Astrocyte (in vitro differentiated cells and primary cell): ENCODE data around the gene TMPRSS3. TPM values are rescaled to one million over a fixed set of nuclear protein-coding genes. Genes with fewer than 3 reads are reported as not detected.

Experiments used
- DNase-seq: peaks from one replicate; pipeline ENCODE4 v3.0.0-alpha.2; 2010; ENCODE audit warnings: low read depth
- FAIRE-seq: peaks from 2 replicates; lab custom pipeline; 2011; peaks lifted over from hg19 to GRCh38; lab: Jason Lieb, UNC
- H2AFZ ChIP-seq: 2 replicates; pipeline ENCODE4 v1.6.0; 2012; ENCODE audit warnings: low read depth, low read length, inconsistent platforms
- H3K27ac ChIP-seq: 2 replicates; pipeline ENCODE4 v1.5.1; 2011; ENCODE audit warnings: low read depth, low read length, inconsistent platforms
- H3K27me3 ChIP-seq: 2 replicates; pipeline ENCODE4 v1.6.0; 2011; ENCODE audit warnings: low read length, inconsistent platforms; ENCODE audit not compliant: insufficient read depth
- H3K36me3 ChIP-seq: 2 replicates; pipeline ENCODE4 v1.5.1; 2011; ENCODE audit warnings: low read length, inconsistent platforms; ENCODE audit not compliant: insufficient read depth
- H3K4me1 ChIP-seq: 2 replicates; pipeline ENCODE4 v1.5.1; 2011; ENCODE audit warnings: low read length, inconsistent platforms; ENCODE audit not compliant: insufficient read depth
- H3K4me2 ChIP-seq: 2 replicates; pipeline ENCODE4 v1.6.0; 2012; ENCODE audit warnings: low read length, inconsistent platforms
- H3K4me3 ChIP-seq: 2 replicates; pipeline ENCODE4 v1.5.1; 2011; ENCODE audit warnings: low read depth, mild to moderate bottlenecking, low read length, inconsistent platforms; ENCODE audit not compliant: insufficient read depth
- H3K79me2 ChIP-seq: 2 replicates; pipeline ENCODE4 v1.6.0; 2012; ENCODE audit warnings: mild to moderate bottlenecking, low read length, inconsistent platforms; ENCODE audit not compliant: insufficient read depth
- H3K9ac ChIP-seq: 2 replicates; pipeline ENCODE4 v1.6.0; 2012; ENCODE audit warnings: mild to moderate bottlenecking, low read length, inconsistent platforms
- H3K9me3 ChIP-seq: 2 replicates; pipeline ENCODE4 v1.5.1; 2012; ENCODE audit warnings: low read depth, mild to moderate bottlenecking, low read length, inconsistent platforms; ENCODE audit not compliant: insufficient read depth
- H4K20me1 ChIP-seq: 2 replicates; pipeline ENCODE4 v1.6.0; 2012; ENCODE audit warnings: low read length, inconsistent platforms; ENCODE audit not compliant: insufficient read depth
- H3K27ac Mint-ChIP-seq: one replicate; pipeline ENCODE4 v1.8.0; 2021; ENCODE audit warnings: mild to moderate bottlenecking, mixed read lengths; ENCODE audit not compliant: unreplicated experiment
- H3K27me3 Mint-ChIP-seq: one replicate; pipeline ENCODE4 v1.8.0; 2021; ENCODE audit warnings: low read depth, mixed read lengths; ENCODE audit not compliant: unreplicated experiment
- H3K36me3 Mint-ChIP-seq: one replicate; pipeline ENCODE4 v1.8.0; 2021; ENCODE audit warnings: low read depth, mixed read lengths; ENCODE audit not compliant: unreplicated experiment
- H3K4me1 Mint-ChIP-seq: one replicate; pipeline ENCODE4 v1.8.0; 2021; ENCODE audit warnings: low read depth, mixed read lengths; ENCODE audit not compliant: unreplicated experiment
- H3K4me3 Mint-ChIP-seq: one replicate; pipeline ENCODE4 v1.8.0; 2021; ENCODE audit warnings: mild to moderate bottlenecking, moderate library complexity, mixed read lengths; ENCODE audit not compliant: unreplicated experiment
- H3K9me3 Mint-ChIP-seq: one replicate; pipeline ENCODE4 v1.8.0; 2021; ENCODE audit warnings: mild to moderate bottlenecking, mixed read lengths; ENCODE audit not compliant: unreplicated experiment
- CTCF ChIP-seq: IDR thresholded peaks from 2 replicates; pipeline ENCODE4 v1.5.1; 2011; ENCODE audit warnings: low read depth, mild to moderate bottlenecking, inconsistent platforms, low read length, moderate library complexity; ENCODE audit not compliant: insufficient read depth
- EZH2 ChIP-seq: IDR thresholded peaks from 2 replicates; pipeline ENCODE4 v1.6.1; 2012; ENCODE audit warnings: mild to moderate bottlenecking, low read length, inconsistent platforms; ENCODE audit not compliant: insufficient read depth
- total RNA-seq: library from RNA; stranded (reverse); gene quantifications from 2 replicates; pipeline ENCODE4 v1.2.1, GENCODE V29; 2021

The TMPRSS3 gene
- total RNA-seq, 1 donor from 2014 or later: not detected

DNA sequence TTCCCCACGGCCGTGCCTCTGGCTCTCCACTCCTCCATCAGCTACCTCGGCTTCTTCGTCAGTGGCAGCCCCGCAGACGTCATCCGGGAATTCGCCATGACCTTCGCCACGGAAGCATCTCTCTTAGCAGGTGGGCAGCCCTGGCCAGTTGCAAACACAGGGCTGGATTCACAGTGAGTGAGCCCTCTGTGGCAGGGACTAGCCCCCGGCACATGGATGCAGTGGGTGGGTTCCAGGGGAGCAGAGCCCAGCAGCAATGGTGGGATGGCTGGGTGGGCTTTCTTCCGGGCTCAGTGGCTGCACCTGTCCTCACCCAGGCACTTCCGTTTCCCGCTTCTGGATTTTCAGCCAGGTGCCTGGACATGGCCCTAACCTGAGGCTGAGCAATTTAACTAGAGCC is 17.2 kb upstream of the TMPRSS3 start:
- Mint-ChIP-seq H3K4me1 (peaks cover 11% of the 10 kb centered on the region), H3K9me3 (no peaks in the 10 kb centered on the region)
- H3K36me3 ChIP-seq: no peaks in the 10 kb centered on the region

DNA sequence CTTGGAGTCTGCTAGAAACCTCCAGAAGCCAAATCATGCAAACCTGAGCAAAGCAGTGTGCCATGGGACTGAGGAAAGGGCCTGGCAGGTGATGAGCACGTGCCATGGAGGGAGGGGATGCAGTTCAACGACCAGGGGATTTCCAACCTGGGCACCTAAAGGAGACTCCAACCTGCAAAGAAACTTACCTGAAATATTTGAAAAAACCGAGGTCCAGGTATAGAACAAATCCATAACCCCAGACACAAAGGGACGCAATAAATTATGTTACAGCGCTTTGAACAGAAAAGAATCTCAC is 16.7 kb upstream of the TMPRSS3 start:
- Histone ChIP-seq H3K4me3 (no peak overlapping the region), H3K9me3 (no peaks in the 10 kb centered on the region), H2AFZ (no peak overlapping the region), H3K27me3 (peaks cover 2% of the 10 kb centered on the region), H3K9ac (no peak overlapping the region), H3K27ac (no peak overlapping the region), H3K79me2 (no peaks in the 10 kb centered on the region), H3K4me1 (no peaks in the 10 kb centered on the region), H3K4me2 (no peak overlapping the region), H3K36me3 (no peaks in the 10 kb centered on the region), H4K20me1 (no peaks in the 10 kb centered on the region)
- Mint-ChIP-seq H3K9me3 (no peaks in the 10 kb centered on the region), H3K36me3 (no peaks in the 10 kb centered on the region), H3K4me1 (peaks cover 11% of the 10 kb centered on the region), H3K27ac (peak overlapping the region; percentile 9), H3K4me3 (no peak overlapping the region), H3K27me3 (peaks cover 7% of the 10 kb centered on the region)
- DNase-seq: no peak
- FAIRE-seq: no peak
- no peak for TF ChIP-seq EZH2
- no peak for TF ChIP-seq CTCF

More for the DNA sequence above, 17.2 kb upstream of the TMPRSS3 start:
- H3K4me2 ChIP-seq: no peak overlapping the region
- no peak overlapping the region for H3K27ac ChIP-seq
- no peaks in the 10 kb centered on the region for H3K4me1 ChIP-seq
- H3K27me3 ChIP-seq: peaks cover 2% of the 10 kb centered on the region
- H3K79me2 ChIP-seq: no peaks in the 10 kb centered on the region
- H3K9ac ChIP-seq: no peak overlapping the region
- H3K4me3 Mint-ChIP-seq: no peak overlapping the region
- no peaks in the 10 kb centered on the region for H3K36me3 Mint-ChIP-seq
- no peaks in the 10 kb centered on the region for H4K20me1 ChIP-seq
- H3K9me3 ChIP-seq: no peaks in the 10 kb centered on the region
- H2AFZ ChIP-seq: no peak overlapping the region
- no peak overlapping the region for H3K4me3 ChIP-seq
- TF ChIP-seq CTCF: no peak
- no peak for TF ChIP-seq EZH2
- DNase-seq (no peak), FAIRE-seq (no peak)
- no peak overlapping the region for H3K27ac Mint-ChIP-seq
- H3K27me3 Mint-ChIP-seq: peaks cover 3% of the 10 kb centered on the region

- no peaks in the 10 kb centered on the region for H3K36me3 Mint-ChIP-seq
- peaks cover 2% of the 10 kb centered on the region for H3K27me3 ChIP-seq
- H3K9ac ChIP-seq: no peak overlapping the region
- peak overlapping the region; percentile 9 for H3K27ac Mint-ChIP-seq
- H3K27me3 Mint-ChIP-seq: peaks cover 8% of the 10 kb centered on the region
- no peaks in the 10 kb centered on the region for H3K4me1 ChIP-seq
- TF ChIP-seq CTCF: no peak
- no peak for TF ChIP-seq EZH2
- H4K20me1 ChIP-seq: no peaks in the 10 kb centered on the region
- H3K27ac ChIP-seq: no peak overlapping the region
- DNase-seq: peak; percentile 19
- H3K9me3 ChIP-seq: no peaks in the 10 kb centered on the region
- H3K4me3 Mint-ChIP-seq: no peak overlapping the region
- no peak overlapping the region for H2AFZ ChIP-seq
- no peak overlapping the region for H3K4me2 ChIP-seq
- no peak for FAIRE-seq
- H3K4me1 Mint-ChIP-seq: peaks cover 11% of the 10 kb centered on the region
- no peaks in the 10 kb centered on the region for H3K79me2 ChIP-seq
- H3K9me3 Mint-ChIP-seq: no peaks in the 10 kb centered on the region
- no peak overlapping the region for H3K4me3 ChIP-seq
- H3K36me3 ChIP-seq: no peaks in the 10 kb centered on the region
Measured at GRCh38 chr21:42411891-42412635, 16.2 kb upstream of the TMPRSS3 start.
